GM18526 (cell line): ENCODE measurements around the gene BDH1.

Source experiments
- POLR2A ChIP-seq: IDR thresholded peaks from 3 replicates; pipeline ENCODE4 v1.6.1; 2011; ENCODE audit not compliant: insufficient read length; ENCODE audit errors: extremely low read depth

The BDH1 gene

GRCh38 chr3:197465197-197465995, 90.4 kb downstream of the BDH1 start:
- TF ChIP-seq POLR2A = no peak

GRCh38 chr3:197464794-197465193, 91.0 kb downstream of the BDH1 start:
- no peak for TF ChIP-seq POLR2A

- TF ChIP-seq POLR2A = no peak
Measured at GRCh38 chr3:197463279-197463678, 92.5 kb downstream of the BDH1 start.

GRCh38 chr3:197462808-197463207, 93.0 kb downstream of the BDH1 start:
- TF ChIP-seq POLR2A = no peak

- TF ChIP-seq POLR2A = no peak
Measured at GRCh38 chr3:197460639-197461038, 95.1 kb downstream of the BDH1 start.

GRCh38 chr3:197460002-197460401, 95.8 kb downstream of the BDH1 start:
- no peak for TF ChIP-seq POLR2A
